HG02610 (cell line): ENCODE results near the gene TTC16.
"Not testable (repeated sequence)": the region's sequence is repeated elsewhere in the genome, so short reads cannot be mapped to it uniquely, and the experiment has no call there.

Source experiments
- ATAC-seq: cut with Tn5 transposase; IDR thresholded peaks from one replicate; pipeline ENCODE4 v1.9.1; 2021; ENCODE audit warnings: mild to moderate bottlenecking, moderate library complexity; ENCODE audit not compliant: unreplicated experiment

The TTC16 gene

DNA sequence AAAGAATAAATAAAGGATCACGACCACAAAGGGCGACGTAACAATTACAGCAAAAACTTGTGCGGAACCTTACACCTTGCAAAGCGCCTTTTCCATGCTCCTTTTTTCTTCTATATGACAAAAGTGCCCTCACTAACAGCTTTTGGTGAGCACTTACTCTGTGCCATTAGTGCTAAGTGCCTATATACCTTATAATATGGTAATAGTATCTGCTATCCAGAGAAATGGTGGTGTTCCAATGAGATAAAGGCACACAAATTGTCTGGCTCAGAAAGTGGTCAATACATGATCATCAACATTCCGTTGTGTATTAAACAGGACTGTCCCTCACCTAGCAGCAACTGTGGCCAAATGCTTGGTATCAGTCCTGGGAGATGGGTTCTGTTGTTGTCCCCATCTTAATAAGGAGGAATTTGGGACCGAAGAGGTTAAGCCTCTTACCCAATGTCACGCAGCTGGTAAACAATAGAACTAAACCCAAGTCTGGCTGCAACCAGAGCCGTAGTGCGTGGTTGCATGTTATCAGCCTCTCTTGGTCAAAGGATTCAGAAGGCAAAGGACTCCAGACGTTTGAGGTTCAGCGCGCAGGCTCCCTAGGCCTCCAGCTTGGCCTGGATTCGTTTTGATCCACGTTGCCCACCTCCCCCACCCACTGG is 19.8 kb downstream of the TTC16 start:
- peak; percentile 1 for ATAC-seq

DNA sequence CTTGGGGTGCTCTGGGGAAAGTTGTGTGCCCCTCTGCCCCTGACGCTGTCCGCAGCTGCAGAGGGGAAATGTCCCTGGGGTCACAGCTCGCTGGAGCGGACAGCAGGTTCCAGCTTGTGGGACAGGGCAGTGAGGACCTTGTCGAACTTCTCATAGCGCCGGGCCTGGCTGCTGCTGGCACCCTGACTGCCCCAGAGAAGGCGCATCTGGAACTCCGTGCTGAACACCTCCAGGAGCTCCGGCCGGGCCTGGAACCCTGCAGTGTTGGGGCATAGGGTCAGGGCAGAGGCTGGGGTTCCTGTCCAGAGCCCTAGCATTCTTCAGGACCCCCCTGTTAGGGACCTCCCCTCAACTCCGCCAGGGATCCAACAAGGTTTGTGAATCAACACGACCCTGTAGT is 22.8 kb downstream of the TTC16 start:
- ATAC-seq: no peak

DNA sequence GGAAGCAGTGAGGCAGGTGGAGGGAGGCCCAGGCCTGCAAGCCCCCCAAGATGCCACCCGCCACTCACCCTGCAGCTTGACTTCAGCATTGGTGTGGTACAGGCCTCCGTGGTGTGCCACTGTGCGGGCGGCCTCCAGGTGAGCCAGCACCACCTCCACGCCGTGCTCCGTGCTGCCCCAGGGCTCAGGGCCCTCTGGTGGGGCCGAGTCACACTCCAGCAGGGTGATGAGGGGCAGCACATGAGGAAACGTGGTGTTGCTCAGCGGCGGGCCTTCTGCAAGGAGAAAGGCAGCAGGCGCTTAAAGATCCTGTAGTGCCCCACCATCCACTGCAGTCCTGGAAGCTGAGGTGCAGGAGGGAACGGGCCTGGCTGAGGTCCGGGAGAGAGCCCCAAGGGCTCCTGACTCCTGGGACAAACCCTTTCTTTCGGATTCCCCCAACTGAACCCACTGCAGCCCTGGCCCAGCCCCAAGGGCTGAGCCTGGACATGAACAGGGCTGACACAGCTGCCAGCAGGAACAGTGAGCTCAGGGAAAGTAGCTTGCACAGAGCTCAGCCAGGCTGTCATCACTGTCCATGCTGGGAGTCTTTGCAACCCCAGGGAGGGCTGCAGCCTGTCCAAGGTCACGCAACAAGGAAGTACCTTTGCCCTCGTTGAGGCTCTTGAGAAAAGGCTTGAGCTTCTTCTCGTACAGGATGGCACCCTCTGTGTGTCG is 23.9 kb downstream of the TTC16 start:
- ATAC-seq: no peak

DNA sequence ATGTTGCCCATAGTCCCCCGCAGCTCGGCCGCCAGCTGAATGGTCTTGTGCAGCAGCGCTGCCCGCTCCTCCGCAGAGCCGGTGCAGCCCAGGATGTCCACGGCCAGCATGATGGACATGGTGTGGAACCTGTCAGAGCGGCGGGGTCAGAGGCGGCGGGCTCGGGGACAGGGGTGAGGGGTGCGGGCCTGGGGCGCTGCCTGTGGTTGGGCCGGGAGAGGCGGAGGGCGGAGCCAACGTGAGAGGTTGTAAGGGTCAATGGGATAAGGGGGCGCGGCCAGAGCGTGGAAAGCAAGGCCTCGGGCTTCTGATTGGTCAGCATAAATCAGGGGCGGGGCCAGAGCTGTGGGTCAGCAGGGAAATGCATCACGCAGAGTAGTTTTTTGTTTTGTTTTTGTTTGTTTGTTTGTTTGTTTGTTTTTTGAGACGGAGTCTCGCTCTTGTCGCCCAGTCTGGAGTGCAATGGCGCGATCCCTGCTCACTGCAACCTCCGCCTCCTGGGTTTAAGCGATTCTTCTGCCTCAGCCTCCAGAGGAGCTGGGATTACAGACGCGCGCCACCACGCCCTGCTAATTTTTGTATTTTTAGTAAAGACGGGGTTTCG is 26.1 kb downstream of the TTC16 start:
- ATAC-seq: no peak

DNA sequence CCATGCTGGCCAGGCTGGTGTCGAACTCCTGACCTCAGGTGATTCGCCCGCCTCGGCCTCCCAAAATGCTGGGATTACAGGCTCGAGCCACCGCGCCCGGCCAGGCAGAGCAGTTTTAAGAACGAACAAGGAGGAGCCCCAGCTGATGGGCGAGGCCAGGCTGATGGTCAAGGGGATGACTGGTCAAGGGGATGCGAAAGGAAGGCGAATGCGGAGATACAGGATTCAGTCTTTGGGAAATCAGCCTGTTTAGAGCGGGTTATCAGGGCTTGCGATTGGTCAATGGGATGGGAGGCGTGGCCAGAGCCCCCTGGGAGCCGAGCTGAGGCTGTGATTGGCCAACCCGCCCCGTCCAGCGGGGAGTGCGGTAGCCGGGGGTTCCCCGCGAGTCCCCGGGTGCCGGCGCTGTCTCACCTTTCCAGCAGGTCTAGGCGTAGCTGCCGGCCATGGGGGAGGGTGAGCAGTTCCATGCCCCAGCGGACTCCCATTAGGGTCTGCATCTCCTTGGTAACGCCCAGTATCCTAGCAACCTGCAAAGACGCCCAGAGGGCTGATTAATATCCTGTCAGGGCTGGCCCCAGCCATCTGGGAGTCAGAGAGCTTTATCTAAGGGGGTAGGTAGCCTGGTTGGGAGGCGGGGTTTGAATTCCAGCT is 26.7 kb downstream of the TTC16 start:
- ATAC-seq: no peak

DNA sequence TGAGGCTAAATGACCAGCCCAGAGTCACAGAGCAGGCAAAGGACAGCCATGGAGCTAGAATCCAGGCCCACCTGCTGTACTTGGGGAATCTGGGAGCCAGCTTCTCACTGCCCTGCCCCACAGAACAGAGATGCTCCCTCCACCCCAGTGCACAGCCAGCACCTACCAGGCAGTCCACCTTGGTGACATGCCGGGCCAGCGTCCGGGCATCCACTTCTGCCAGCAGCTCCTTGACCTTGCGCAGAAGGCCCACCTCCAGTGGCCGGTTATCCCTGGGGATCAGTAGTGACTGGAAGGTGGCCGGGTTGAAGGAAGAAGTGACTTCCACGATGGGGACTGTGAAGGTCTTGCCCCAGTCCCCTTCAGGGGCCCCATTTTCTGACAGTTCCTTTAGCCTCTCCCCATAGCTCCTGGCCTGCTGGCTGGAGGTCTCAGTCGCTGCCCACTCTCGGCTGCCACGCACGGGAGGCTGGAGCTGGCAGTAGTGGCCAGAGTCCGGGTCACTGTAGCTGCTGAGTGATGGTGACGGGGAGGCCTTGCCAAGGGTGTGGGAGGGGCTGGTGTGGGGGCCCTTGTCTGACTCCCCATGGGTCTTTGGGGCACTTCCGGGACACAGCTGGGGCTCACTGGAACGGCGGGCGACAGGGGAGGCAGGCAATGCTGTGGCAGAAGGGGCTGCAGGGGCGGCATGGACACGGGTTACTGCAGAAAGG is 28.7 kb downstream of the TTC16 start:
- ATAC-seq: no peak

DNA sequence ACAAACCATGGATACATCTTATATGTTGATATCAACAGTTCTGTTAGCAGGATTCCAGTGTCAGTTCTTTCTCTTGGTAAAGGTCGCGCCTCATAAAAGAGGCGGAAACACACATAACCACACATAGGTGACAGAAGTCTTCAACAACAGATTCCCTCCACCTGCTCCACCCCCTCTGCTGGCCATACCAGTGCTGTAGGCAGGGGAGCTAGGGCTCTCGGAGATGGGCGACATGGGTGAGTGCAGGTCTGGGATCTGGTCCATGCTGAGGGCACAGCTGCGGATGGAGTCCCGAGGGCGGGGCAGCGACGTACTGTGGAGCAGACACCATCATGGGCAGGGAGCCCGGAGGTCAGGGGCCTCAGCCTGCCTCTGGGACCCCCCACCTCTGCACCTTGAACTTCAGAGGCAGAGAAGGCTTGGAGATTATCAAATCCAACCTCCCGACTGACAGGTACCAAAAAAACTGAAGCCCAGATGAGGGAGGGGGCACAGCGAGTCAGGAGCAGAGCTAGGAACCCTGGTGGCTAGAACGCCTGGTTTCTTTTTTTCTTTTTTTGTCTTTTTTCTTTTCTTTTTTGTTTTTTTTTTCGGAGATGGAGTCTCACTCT is 31.2 kb downstream of the TTC16 start:
- ATAC-seq: no peak

- ATAC-seq: no peak
Observed at GRCh38 chr9:127749090-127749787, 33.4 kb downstream of the TTC16 start.

GRCh38 chr9:127751269-127752054 is 35.6 kb downstream of the TTC16 start:
- ATAC-seq: no peak

DNA sequence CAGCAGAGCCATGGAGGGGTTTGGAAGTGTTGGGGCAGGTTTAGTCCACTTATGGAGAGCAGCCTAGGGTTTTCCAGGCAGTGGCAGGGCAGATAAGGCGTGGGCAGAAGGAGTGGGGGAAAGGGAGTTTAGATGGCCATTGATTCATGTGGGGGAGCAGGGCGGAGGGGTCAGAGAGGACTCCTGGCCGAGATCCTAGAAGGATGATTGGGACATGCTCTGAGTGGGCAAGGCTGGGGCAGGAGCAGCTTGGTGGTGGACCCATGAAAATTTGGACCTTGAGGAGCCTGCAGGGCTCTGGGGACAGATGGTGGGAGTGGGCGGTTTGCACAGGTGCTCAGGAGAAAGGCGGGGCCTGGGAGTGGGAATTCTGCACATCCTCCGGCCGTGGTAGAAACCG is 37.3 kb downstream of the TTC16 start:
- no peak for ATAC-seq

DNA sequence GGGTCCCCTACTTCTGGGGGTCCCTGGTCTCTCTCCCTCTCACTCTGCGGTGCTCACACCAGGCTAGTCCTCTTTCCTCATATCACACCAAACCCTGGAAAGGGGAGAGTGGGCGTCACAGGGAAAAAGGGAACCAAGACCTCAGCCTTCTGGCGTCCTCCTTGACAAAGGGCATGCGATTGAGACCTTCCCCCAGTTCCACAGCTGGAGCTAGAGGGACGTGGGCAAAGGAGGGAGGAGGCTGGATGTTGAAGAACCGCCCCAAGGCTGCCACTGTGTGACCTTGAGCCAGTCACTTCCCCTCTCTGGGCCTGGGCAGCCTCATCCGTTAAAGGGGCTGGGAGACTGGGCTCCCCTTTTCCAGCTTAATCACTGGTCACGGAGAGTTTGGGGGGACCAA is 37.7 kb downstream of the TTC16 start:
- ATAC-seq: no peak

GRCh38 chr9:127754099-127755060 is 38.5 kb downstream of the TTC16 start:
- no peak for ATAC-seq

DNA sequence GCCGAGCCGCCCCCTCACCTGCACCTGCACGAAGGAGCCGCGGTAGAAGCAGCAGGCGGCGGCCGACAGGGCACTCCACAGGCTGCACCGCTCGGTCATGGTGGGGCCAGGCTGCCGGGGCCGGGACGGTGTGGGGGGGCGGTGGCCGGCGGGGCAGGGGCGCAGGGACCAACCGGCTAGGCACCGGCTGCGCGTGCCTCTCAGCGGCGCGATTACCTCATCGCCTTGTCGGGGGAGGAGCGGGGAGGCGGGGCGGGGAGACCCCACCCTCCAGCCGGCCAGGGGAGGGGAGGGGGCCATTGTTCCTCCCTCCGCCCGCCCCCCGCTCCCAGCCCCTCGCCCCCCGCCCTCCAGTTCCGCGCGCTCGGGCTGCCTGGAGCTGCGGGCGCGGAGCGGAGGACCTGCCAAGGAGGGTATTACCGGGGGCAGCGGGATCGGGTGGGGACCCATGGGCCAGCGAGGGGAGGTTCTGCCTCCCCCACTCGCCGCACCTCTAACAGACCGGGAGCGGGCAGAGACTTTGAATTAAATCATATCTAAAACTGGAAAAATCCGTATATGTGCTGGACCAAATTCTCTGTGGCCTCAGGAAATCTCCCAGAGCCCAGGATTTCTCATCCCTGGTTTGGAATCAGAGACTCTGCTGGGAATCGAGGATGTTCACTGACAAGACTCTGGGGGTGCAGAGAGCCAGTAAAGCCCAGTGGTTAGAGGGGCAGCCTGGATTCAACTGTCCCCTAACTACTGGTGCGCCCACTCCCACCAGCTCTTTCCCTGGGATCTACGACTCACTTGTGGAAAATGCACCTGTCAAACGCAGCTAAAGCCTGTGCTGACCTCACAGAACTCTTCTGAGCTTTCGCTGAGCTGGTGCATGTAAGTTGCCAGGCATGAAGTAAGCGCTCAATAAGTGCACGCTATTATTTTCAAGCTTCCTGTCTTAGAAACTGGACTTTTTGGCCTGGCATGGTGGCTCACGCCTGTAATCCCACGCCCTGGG is 39.5 kb downstream of the TTC16 start:
- ATAC-seq: no peak

DNA sequence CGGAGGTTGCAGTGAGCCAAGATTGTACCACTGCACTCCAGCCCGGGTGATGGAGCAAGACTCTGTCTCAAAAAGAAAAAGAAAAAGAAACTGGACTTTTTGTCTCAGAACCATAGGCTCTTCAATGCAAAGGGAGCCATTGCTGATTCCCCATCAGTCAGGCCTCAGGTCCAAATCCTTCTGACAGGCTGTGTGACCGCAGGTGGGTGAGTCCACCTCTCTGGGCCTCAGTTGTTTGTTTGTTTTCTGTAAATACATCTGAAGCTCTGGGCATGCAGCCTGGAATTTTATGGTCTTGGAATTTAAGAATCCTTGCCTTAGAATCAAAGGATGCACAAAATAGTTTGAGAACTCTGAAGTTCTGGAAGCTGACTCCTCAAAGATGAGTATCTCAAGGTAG is 40.4 kb downstream of the TTC16 start:
- ATAC-seq: no peak

- ATAC-seq: not testable (repeated sequence)
Observed at GRCh38 chr9:127756776-127757175, 40.9 kb downstream of the TTC16 start.

GRCh38 chr9:127758843-127759242 is 43.0 kb downstream of the TTC16 start:
- ATAC-seq: no peak

- no peak for ATAC-seq
Observed at GRCh38 chr9:127761061-127761460, 45.2 kb downstream of the TTC16 start.
